ENCODE measurements around the gene NOXO1. TPM values are rescaled to one million over a fixed set of nuclear protein-coding genes. Genes with fewer than 3 reads are reported as not detected.
A peak's percentile ranks its signal among the peaks of the same experiment; 100 is the strongest.

Gene NOXO1
- polyA plus RNA-seq, 1 of the 3 experiments (the other 2 are of a cell fraction): 0.21 TPM

DNA sequence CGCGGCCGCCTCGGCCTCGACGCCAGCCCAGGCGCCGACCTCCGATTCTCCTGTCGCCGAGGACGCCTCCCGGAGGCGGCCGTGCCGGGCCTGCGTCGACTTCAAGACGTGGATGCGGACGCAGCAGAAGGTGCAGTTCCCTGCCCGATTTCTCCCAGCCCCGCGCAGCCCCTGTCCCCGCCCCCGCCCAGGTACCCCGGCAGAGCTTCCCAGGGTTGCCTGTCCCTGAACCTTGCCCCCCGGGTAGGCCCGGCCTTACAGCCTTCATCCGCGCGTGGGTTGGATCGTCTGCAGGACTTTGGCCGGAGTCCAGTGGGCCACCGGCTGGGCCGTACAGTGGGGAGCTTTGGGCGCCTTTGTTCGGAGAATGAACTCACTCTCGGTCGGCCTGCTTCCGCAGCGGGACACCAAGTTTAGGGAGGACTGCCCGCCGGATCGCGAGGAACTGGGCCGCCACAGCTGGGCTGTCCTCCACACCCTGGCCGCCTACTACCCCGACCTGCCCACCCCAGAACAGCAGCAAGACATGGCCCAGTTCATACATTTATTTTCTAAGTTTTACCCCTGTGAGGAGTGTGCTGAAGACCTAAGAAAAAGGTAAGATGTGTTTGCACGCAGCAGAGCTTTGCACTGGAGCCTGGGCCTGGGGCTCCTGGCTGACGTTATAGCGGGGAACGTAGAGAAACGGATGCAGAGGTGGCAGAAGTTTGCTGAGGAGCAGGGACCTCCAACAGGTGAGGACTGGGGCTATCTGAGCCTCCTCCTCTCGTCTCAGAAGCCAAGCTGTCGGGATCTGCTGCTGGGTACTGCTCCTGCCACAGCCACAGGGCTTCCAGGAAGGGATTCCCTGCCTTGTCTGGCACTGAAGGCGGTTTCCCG is 3.3 kb upstream of the NOXO1 start:
- TF ChIP-seq FOSL2 (IDR thresholded peaks at IDR 0.05; ENCODE audit: borderline replicate concordance, low read depth) (no peak), TEAD4 (IDR thresholded peaks at IDR 0.05; ENCODE audit: borderline replicate concordance, insufficient read depth) (no peak), JUND (IDR thresholded peaks at IDR 0.05) (no peak), MXI1 (IDR thresholded peaks at IDR 0.05; ENCODE audit: low read depth, low read length) (no peak)
- TF ChIP-seq, protein P1, sequence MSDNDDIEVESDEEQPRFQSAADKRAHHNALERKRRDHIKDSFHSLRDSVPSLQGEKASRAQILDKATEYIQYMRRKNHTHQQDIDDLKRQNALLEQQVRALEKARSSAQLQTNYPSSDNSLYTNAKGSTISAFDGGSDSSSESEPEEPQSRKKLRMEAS (IDR thresholded peaks at IDR 0.05; ENCODE audit: low read depth): no peak
- peaks cover 5 to 13% of the 10 kb centered on the region in 2 experiments for H3K36me3 ChIP-seq (replicated peaks in 1 of 2; ENCODE audit: control insufficient read depth in 1 of 2, insufficient read depth in 2 of 2, low read length in 1 of 2)
- H3K4me2 ChIP-seq: peak overlapping the region; percentile 99
- ChIA-PET CTCF (interaction anchor here (0.6 to 12.9 kb wide), 6 partner anchors 13 to 1090 kb away, joined by 3 to 108 read pairs (median 5); partner anchors contain the start of gene TBL3), POLR2A (interaction anchor here (0.6 to 1.8 kb wide), 5 partner anchors 11 to 171 kb away, joined by 3 to 9 read pairs (median 5); partner anchors contain the start of genes RPS2, TBL3 and TRAF7)
- H3K79me2 ChIP-seq (ENCODE audit: insufficient read depth): peaks cover 19% of the 10 kb centered on the region; the same call in 1 of the 2 replicates
- DNase-seq: no peak
- no peaks in the 10 kb centered on the region for H3K9me3 ChIP-seq
- H3K9ac ChIP-seq: peak overlapping the region; percentile 85
- peaks cover 8 to 29% of the 10 kb centered on the region in 2 experiments; a peak in 2 of 4 replicates for H3K4me1 ChIP-seq (ENCODE audit: control insufficient read depth in 1 of 2, insufficient read depth in 2 of 2, low read depth in 1 of 2, low read length in 1 of 2)
- H3K27ac ChIP-seq (ENCODE audit: low read depth in 2 of 2, low read length in 1 of 2): peak overlapping the region; percentile 39 to 95
- no peaks in the 10 kb centered on the region for H3K27me3 ChIP-seq (ENCODE audit: insufficient read depth)
- no peak overlapping the region for H2AFZ ChIP-seq (ENCODE audit: low read depth)
- H3K4me3 ChIP-seq (ENCODE audit: low read depth in 2 of 2, low read length in 1 of 2): peak overlapping the region; percentile 77 to 80
- no peaks in the 10 kb centered on the region for H3K9me2 ChIP-seq
- H4K20me1 ChIP-seq (ENCODE audit: insufficient read depth): no peaks in the 10 kb centered on the region
- peaks cover 15% of the 10 kb centered on the region for H3F3A ChIP-seq (replicated peaks; ENCODE audit: insufficient read depth)
- 51% methylated on average over 9 of the region's 58 CpGs for WGBS (ENCODE audit: low lambda C conversion rate)

- Histone ChIP-seq H3K9ac (peak within 1 kb of the TSS; percentile 85), H3F3A (replicated peaks; ENCODE audit: insufficient read depth) (peaks cover 15% of the 10 kb centered on the region), H3K79me2 (ENCODE audit: insufficient read depth) (peaks cover 19% of the 10 kb centered on the region; the same call in 1 of the 2 replicates), H3K4me2 (peak within 1 kb of the TSS; percentile 99), H3K36me3 (replicated peaks in 1 of 2; ENCODE audit: control insufficient read depth in 1 of 2, insufficient read depth in 2 of 2, low read length in 1 of 2) (peaks cover 5 to 14% of the 10 kb centered on the region in 2 experiments), H3K27ac (ENCODE audit: low read depth in 2 of 2, low read length in 1 of 2) (peak within 1 kb of the TSS; percentile 66 to 95), H3K4me3 (ENCODE audit: low read depth in 2 of 2, low read length in 1 of 2) (peak within 1 kb of the TSS; percentile 77 to 80), H4K20me1 (ENCODE audit: insufficient read depth) (no peaks in the 10 kb centered on the region), H3K9me2 (no peaks in the 10 kb centered on the region), H3K27me3 (ENCODE audit: insufficient read depth) (no peaks in the 10 kb centered on the region), H3K9me3 (no peaks in the 10 kb centered on the region), H3K4me1 (ENCODE audit: control insufficient read depth in 1 of 2, insufficient read depth in 2 of 2, low read depth in 1 of 2, low read length in 1 of 2) (peaks cover 8 to 21% of the 10 kb centered on the region in 2 experiments; a peak in 2 of 4 replicates), H2AFZ (ENCODE audit: low read depth) (peak within 1 kb of the TSS; percentile 81; the same call in 1 of the 2 replicates)
- 4% methylated on average over 29 of the region's 109 CpGs for WGBS (ENCODE audit: low lambda C conversion rate)
- peak; percentile 99 for DNase-seq
- ChIA-PET CTCF (interaction anchor here (0.6 to 12.9 kb wide), 8 partner anchors 12 to 1089 kb away, joined by 3 to 108 read pairs (median 4); partner anchors contain the start of genes RPS2 and TBL3), POLR2A (interaction anchor here (0.6 to 1.8 kb wide), 3 partner anchors 12 to 19 kb away, joined by 3 to 9 read pairs (median 8); partner anchors contain the start of genes RPS2 and TBL3)
- TF ChIP-seq YY1 (IDR thresholded peaks at IDR 0.05; ENCODE audit: low read depth) (peak; percentile 94), POLR2AphosphoS5 (IDR thresholded peaks at IDR 0.05; ENCODE audit: low read depth, low read length) (peak; percentile 8; the same call in 1 of the 2 replicates), REST (IDR thresholded peaks at IDR 0.05; ENCODE audit: low read depth, low read length) (peak; percentile 61), IRF3 (IDR thresholded peaks at IDR 0.05; ENCODE audit: low read depth, low read length) (no peak), GABPA (IDR thresholded peaks at IDR 0.05; ENCODE audit: low read depth) (no peak), SIN3A (IDR thresholded peaks at IDR 0.05; ENCODE audit: borderline replicate concordance, low read depth, low read length) (peak; percentile 73; the same call in 1 of the 2 replicates), MXI1 (IDR thresholded peaks at IDR 0.05; ENCODE audit: low read depth, low read length) (peak; percentile 90), NRF1 (IDR thresholded peaks at IDR 0.05; ENCODE audit: low read depth, low read length) (0 out of 2 replicates have a peak, but pooled peaks have one; percentile 14), MEF2A (IDR thresholded peaks at IDR 0.05; ENCODE audit: borderline replicate concordance, low read depth) (no peak)
- TF ChIP-seq, protein P2, sequence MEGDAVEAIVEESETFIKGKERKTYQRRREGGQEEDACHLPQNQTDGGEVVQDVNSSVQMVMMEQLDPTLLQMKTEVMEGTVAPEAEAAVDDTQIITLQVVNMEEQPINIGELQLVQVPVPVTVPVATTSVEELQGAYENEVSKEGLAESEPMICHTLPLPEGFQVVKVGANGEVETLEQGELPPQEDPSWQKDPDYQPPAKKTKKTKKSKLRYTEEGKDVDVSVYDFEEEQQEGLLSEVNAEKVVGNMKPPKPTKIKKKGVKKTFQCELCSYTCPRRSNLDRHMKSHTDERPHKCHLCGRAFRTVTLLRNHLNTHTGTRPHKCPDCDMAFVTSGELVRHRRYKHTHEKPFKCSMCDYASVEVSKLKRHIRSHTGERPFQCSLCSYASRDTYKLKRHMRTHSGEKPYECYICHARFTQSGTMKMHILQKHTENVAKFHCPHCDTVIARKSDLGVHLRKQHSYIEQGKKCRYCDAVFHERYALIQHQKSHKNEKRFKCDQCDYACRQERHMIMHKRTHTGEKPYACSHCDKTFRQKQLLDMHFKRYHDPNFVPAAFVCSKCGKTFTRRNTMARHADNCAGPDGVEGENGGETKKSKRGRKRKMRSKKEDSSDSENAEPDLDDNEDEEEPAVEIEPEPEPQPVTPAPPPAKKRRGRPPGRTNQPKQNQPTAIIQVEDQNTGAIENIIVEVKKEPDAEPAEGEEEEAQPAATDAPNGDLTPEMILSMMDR (IDR thresholded peaks at IDR 0.05): peak; percentile 50
Observed at GRCh38 chr16:1983544-1984346, 2.5 kb upstream of the NOXO1 start, which contains the start of gene GFER. GFER (plus strand) TSS chr16:1984193; CDS start chr16:1984219, 26 bp downstream.
